Stimulated activated naive CD8-positive, alpha-beta T cell treated with anti-CD3 and anti-CD28 coated beads, Interleukin-15, Interleukin-2, amounts not matched to agents 100 ng/mL and 50 ng/mL, for 24 hours (primary cell): Measurements from ENCODE around the gene REPS1.
"Not testable (repeated sequence)": the region's sequence is repeated elsewhere in the genome, so short reads cannot be mapped to it uniquely, and the experiment has no call there.

Experiments used
- H3K27ac Mint-ChIP-seq: one replicate; pipeline ENCODE4 v1.8.0; 2021; ENCODE audit warnings: mild to moderate bottlenecking, mixed read lengths
- H3K27me3 Mint-ChIP-seq: one replicate; pipeline ENCODE4 v1.8.0; 2021; ENCODE audit warnings: mixed read lengths
- H3K36me3 Mint-ChIP-seq: one replicate; pipeline ENCODE4 v1.8.0; 2021; ENCODE audit warnings: low read depth, mixed read lengths
- H3K4me1 Mint-ChIP-seq: one replicate; pipeline ENCODE4 v1.8.0; 2021; ENCODE audit warnings: low read depth, mixed read lengths
- H3K4me3 Mint-ChIP-seq: one replicate; pipeline ENCODE4 v1.8.0; 2021; ENCODE audit warnings: mild to moderate bottlenecking, mixed read lengths
- H3K9me3 Mint-ChIP-seq: one replicate; pipeline ENCODE4 v1.8.0; 2021; ENCODE audit warnings: mixed read lengths

Gene REPS1

GRCh38 chr6:138987643-138988468 lies at the start of gene REPS1:
Gene REPS1 (minus strand): TSS chr6:138988253. CDS start chr6:138987682, 571 bp downstream.
- peak within 1 kb of the TSS; percentile 87 for H3K4me3 Mint-ChIP-seq
- no peaks in the 10 kb centered on the region for H3K9me3 Mint-ChIP-seq
- no peaks in the 10 kb centered on the region for H3K36me3 Mint-ChIP-seq
- peak within 1 kb of the TSS; percentile 91 for H3K27ac Mint-ChIP-seq
- H3K27me3 Mint-ChIP-seq = no peaks in the 10 kb centered on the region
- H3K4me1 Mint-ChIP-seq = peaks cover 13% of the 10 kb centered on the region

GRCh38 chr6:139037490-139037889 lies 49.4 kb upstream of the REPS1 start:
- Mint-ChIP-seq H3K4me3 (no peak overlapping the region), H3K9me3 (no peaks in the 10 kb centered on the region), H3K4me1 (peaks cover 27% of the 10 kb centered on the region), H3K27ac (peak overlapping the region; percentile 65), H3K36me3 (peaks cover 81% of the 10 kb centered on the region), H3K27me3 (no peaks in the 10 kb centered on the region)

- Mint-ChIP-seq H3K27ac (no peak overlapping the region), H3K36me3 (peaks cover 25% of the 10 kb centered on the region), H3K27me3 (no peaks in the 10 kb centered on the region), H3K4me3 (no peak overlapping the region), H3K4me1 (peaks cover 26% of the 10 kb centered on the region), H3K9me3 (no peaks in the 10 kb centered on the region)
These were observed 42.3 kb upstream of the REPS1 start for GRCh38 chr6:139030228-139030963.

GRCh38 chr6:139029470-139030227 lies 41.6 kb upstream of the REPS1 start:
- H3K36me3 Mint-ChIP-seq = peaks cover 18% of the 10 kb centered on the region
- H3K4me1 Mint-ChIP-seq = peaks cover 29% of the 10 kb centered on the region
- no peaks in the 10 kb centered on the region for H3K9me3 Mint-ChIP-seq
- no peak overlapping the region for H3K4me3 Mint-ChIP-seq
- H3K27ac Mint-ChIP-seq = no peak overlapping the region
- H3K27me3 Mint-ChIP-seq = no peaks in the 10 kb centered on the region

- Mint-ChIP-seq H3K36me3 (peaks cover 11% of the 10 kb centered on the region), H3K27ac (peak within 1 kb of the TSS; percentile 98), H3K4me3 (no peak within 1 kb of the TSS), H3K9me3 (no peaks in the 10 kb centered on the region), H3K27me3 (no peaks in the 10 kb centered on the region), H3K4me1 (peaks cover 27% of the 10 kb centered on the region)
These were observed 40.8 kb upstream of the REPS1 start, which contains the start of gene ABRACL for GRCh38 chr6:139028658-139029469. Gene ABRACL (plus strand): TSS chr6:139028745. CDS start chr6:139034161, 5,416 bp downstream.

- Mint-ChIP-seq H3K27ac (peak overlapping the region; percentile 98), H3K36me3 (peaks cover 6% of the 10 kb centered on the region), H3K4me1 (peaks cover 22% of the 10 kb centered on the region), H3K27me3 (no peaks in the 10 kb centered on the region), H3K4me3 (no peak overlapping the region), H3K9me3 (no peaks in the 10 kb centered on the region)
These were observed 40.2 kb upstream of the REPS1 start for GRCh38 chr6:139028215-139028657.

- Mint-ChIP-seq H3K36me3 (peaks cover 3% of the 10 kb centered on the region), H3K4me3 (no peak overlapping the region), H3K4me1 (peaks cover 19% of the 10 kb centered on the region), H3K27me3 (no peaks in the 10 kb centered on the region), H3K27ac (peak overlapping the region; percentile 98), H3K9me3 (no peaks in the 10 kb centered on the region)
These were observed 39.6 kb upstream of the REPS1 start for GRCh38 chr6:139027620-139028182.

- not testable (repeated sequence) for H3K27ac Mint-ChIP-seq, H3K36me3 Mint-ChIP-seq, H3K4me3 Mint-ChIP-seq, H3K27me3 Mint-ChIP-seq, H3K9me3 Mint-ChIP-seq
- peaks cover 13% of the 10 kb centered on the region for H3K4me1 Mint-ChIP-seq
These were observed 37.4 kb upstream of the REPS1 start for GRCh38 chr6:139025416-139025815.

GRCh38 chr6:139020689-139021088 lies 32.6 kb upstream of the REPS1 start:
- Mint-ChIP-seq H3K4me1 (peaks cover 9% of the 10 kb centered on the region), H3K9me3 (no peaks in the 10 kb centered on the region), H3K27ac (no peak overlapping the region), H3K4me3 (no peak overlapping the region), H3K27me3 (no peaks in the 10 kb centered on the region), H3K36me3 (no peaks in the 10 kb centered on the region)

- no peaks in the 10 kb centered on the region for H3K9me3 Mint-ChIP-seq
- no peak overlapping the region for H3K27ac Mint-ChIP-seq
- no peaks in the 10 kb centered on the region for H3K36me3 Mint-ChIP-seq
- no peak overlapping the region for H3K4me3 Mint-ChIP-seq
- no peaks in the 10 kb centered on the region for H3K27me3 Mint-ChIP-seq
- peaks cover 6% of the 10 kb centered on the region for H3K4me1 Mint-ChIP-seq
These were observed 31.7 kb upstream of the REPS1 start for GRCh38 chr6:139019722-139020121.

- peaks cover 6% of the 10 kb centered on the region for H3K4me1 Mint-ChIP-seq
- H3K9me3 Mint-ChIP-seq = no peaks in the 10 kb centered on the region
- no peaks in the 10 kb centered on the region for H3K27me3 Mint-ChIP-seq
- no peak overlapping the region for H3K4me3 Mint-ChIP-seq
- no peaks in the 10 kb centered on the region for H3K36me3 Mint-ChIP-seq
- H3K27ac Mint-ChIP-seq = no peak overlapping the region
These were observed 29.2 kb upstream of the REPS1 start for GRCh38 chr6:139017227-139017626.

GRCh38 chr6:139016337-139017213 lies 28.5 kb upstream of the REPS1 start:
- no peak overlapping the region for H3K4me3 Mint-ChIP-seq
- H3K27ac Mint-ChIP-seq = no peak overlapping the region
- H3K9me3 Mint-ChIP-seq = no peaks in the 10 kb centered on the region
- no peaks in the 10 kb centered on the region for H3K27me3 Mint-ChIP-seq
- peaks cover 6% of the 10 kb centered on the region for H3K4me1 Mint-ChIP-seq
- no peaks in the 10 kb centered on the region for H3K36me3 Mint-ChIP-seq

- H3K27me3 Mint-ChIP-seq = no peaks in the 10 kb centered on the region
- H3K4me3 Mint-ChIP-seq = no peak overlapping the region
- no peak overlapping the region for H3K27ac Mint-ChIP-seq
- peaks cover 6% of the 10 kb centered on the region for H3K4me1 Mint-ChIP-seq
- H3K9me3 Mint-ChIP-seq = no peaks in the 10 kb centered on the region
- no peaks in the 10 kb centered on the region for H3K36me3 Mint-ChIP-seq
These were observed 26.9 kb upstream of the REPS1 start for GRCh38 chr6:139014945-139015344.
